Ishikawa (cell line): Measurements from ENCODE around the gene FBXL17.

Experiments used
- CEBPB ChIP-seq: IDR thresholded peaks from 2 replicates; pipeline ENCODE4 v1.6.1; 2012
- CREB1 ChIP-seq: IDR thresholded peaks from 2 replicates; pipeline ENCODE4 v1.6.1; 2012; ENCODE audit warnings: low read depth
- EGR1 ChIP-seq: IDR thresholded peaks from 2 replicates; pipeline ENCODE4 v1.6.1; 2012
- EP300 ChIP-seq: IDR thresholded peaks from 2 replicates; pipeline ENCODE4 v1.6.1; 2012; ENCODE audit warnings: borderline replicate concordance
- NFIC ChIP-seq: IDR thresholded peaks from 2 replicates; pipeline ENCODE4 v1.6.1; 2012
- RAD21 ChIP-seq: IDR thresholded peaks from 2 replicates; pipeline ENCODE4 v1.6.1; 2012; ENCODE audit warnings: low read depth
- TAF1 ChIP-seq: IDR thresholded peaks from 2 replicates; pipeline ENCODE4 v1.6.1; 2012; ENCODE audit warnings: low read depth, mild to moderate bottlenecking
- TCF12 ChIP-seq: IDR thresholded peaks from 2 replicates; pipeline ENCODE4 v1.6.1; 2012; ENCODE audit warnings: low read depth
- YY1 ChIP-seq: IDR thresholded peaks from 2 replicates; pipeline ENCODE4 v1.6.1; 2012; ENCODE audit warnings: low read depth
- TF ChIP-seq, protein P1 (sequence below): IDR thresholded peaks from 2 replicates; pipeline ENCODE4 v1.6.1; 2012
- TF ChIP-seq, protein P2 (sequence below): IDR thresholded peaks from 2 replicates; pipeline ENCODE4 v1.6.1; 2012; ENCODE audit warnings: low read depth, mild to moderate bottlenecking
- TF ChIP-seq, protein P3 (sequence below): IDR thresholded peaks from 2 replicates; pipeline ENCODE4 v1.6.1; 2012

DNA sequence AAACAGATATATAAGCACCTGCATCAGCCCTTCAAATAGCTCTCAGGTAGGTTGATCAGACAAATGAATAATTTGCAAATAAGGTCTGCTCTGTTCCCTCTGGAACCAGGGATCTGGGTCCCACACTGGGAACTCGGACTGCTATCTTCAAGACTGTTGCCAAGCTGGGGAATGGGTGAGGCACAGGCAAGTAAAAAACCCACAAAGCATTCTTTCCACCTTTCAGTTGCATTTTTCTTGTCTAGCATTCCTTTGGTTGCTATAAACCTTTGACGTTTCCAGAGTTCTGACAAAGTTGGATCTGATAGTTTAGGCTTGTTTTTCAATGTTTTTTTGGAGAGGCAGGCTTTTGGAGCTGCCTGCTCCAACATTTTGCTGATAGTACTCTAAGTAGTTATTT, 20.1 kb downstream of the FBXL17 start:
- TF ChIP-seq, protein P1, sequence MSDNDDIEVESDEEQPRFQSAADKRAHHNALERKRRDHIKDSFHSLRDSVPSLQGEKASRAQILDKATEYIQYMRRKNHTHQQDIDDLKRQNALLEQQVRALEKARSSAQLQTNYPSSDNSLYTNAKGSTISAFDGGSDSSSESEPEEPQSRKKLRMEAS: no peak
- TF ChIP-seq EGR1 (no peak), EP300 (no peak), YY1 (no peak), NFIC (no peak), TAF1 (no peak), CEBPB (no peak), CREB1 (no peak), TCF12 (no peak), RAD21 (no peak)
- TF ChIP-seq, protein P2, sequence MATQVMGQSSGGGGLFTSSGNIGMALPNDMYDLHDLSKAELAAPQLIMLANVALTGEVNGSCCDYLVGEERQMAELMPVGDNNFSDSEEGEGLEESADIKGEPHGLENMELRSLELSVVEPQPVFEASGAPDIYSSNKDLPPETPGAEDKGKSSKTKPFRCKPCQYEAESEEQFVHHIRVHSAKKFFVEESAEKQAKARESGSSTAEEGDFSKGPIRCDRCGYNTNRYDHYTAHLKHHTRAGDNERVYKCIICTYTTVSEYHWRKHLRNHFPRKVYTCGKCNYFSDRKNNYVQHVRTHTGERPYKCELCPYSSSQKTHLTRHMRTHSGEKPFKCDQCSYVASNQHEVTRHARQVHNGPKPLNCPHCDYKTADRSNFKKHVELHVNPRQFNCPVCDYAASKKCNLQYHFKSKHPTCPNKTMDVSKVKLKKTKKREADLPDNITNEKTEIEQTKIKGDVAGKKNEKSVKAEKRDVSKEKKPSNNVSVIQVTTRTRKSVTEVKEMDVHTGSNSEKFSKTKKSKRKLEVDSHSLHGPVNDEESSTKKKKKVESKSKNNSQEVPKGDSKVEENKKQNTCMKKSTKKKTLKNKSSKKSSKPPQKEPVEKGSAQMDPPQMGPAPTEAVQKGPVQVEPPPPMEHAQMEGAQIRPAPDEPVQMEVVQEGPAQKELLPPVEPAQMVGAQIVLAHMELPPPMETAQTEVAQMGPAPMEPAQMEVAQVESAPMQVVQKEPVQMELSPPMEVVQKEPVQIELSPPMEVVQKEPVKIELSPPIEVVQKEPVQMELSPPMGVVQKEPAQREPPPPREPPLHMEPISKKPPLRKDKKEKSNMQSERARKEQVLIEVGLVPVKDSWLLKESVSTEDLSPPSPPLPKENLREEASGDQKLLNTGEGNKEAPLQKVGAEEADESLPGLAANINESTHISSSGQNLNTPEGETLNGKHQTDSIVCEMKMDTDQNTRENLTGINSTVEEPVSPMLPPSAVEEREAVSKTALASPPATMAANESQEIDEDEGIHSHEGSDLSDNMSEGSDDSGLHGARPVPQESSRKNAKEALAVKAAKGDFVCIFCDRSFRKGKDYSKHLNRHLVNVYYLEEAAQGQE: no peak
- TF ChIP-seq, protein P3, sequence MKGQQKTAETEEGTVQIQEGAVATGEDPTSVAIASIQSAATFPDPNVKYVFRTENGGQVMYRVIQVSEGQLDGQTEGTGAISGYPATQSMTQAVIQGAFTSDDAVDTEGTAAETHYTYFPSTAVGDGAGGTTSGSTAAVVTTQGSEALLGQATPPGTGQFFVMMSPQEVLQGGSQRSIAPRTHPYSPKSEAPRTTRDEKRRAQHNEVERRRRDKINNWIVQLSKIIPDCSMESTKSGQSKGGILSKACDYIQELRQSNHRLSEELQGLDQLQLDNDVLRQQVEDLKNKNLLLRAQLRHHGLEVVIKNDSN: no peak
